ENCODE data around the gene ADARB1.

DNA sequence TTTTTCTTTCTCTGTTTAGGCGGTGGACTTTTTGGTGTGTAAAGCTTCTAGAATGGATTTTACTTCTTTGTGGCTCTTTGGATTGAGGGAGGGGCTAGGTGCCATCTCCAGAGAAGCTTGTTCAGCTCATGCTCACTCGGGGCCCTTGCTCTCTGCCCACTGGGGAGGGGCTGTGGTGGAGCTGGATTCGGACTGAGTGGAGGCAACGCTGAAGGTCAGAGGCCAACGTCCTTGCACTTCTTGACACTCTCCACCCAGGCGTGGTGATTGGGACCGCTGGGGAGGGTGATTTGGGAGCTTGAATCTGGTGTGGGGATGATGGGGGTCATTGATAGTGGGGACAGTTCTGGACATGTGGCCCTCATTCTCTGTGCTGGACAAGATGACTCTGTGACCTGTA lies 52.6 kb downstream of the ADARB1 start:
- TF ChIP-seq GABPA (IDR thresholded peaks at IDR 0.05; ENCODE audit: low read depth) = no peak
- no peak for TF ChIP-seq EP300 (IDR thresholded peaks at IDR 0.05; ENCODE audit: borderline replicate concordance in 1 of 2, low read depth in 1 of 2, low read length in 1 of 2)
- TF ChIP-seq POLR2AphosphoS5 (IDR thresholded peaks at IDR 0.05; ENCODE audit: low read depth, low read length) = no peak
- TF ChIP-seq, protein P1, sequence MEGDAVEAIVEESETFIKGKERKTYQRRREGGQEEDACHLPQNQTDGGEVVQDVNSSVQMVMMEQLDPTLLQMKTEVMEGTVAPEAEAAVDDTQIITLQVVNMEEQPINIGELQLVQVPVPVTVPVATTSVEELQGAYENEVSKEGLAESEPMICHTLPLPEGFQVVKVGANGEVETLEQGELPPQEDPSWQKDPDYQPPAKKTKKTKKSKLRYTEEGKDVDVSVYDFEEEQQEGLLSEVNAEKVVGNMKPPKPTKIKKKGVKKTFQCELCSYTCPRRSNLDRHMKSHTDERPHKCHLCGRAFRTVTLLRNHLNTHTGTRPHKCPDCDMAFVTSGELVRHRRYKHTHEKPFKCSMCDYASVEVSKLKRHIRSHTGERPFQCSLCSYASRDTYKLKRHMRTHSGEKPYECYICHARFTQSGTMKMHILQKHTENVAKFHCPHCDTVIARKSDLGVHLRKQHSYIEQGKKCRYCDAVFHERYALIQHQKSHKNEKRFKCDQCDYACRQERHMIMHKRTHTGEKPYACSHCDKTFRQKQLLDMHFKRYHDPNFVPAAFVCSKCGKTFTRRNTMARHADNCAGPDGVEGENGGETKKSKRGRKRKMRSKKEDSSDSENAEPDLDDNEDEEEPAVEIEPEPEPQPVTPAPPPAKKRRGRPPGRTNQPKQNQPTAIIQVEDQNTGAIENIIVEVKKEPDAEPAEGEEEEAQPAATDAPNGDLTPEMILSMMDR (IDR thresholded peaks at IDR 0.05) = no peak
- no peak for TF ChIP-seq FOSL2 (IDR thresholded peaks at IDR 0.05; ENCODE audit: borderline replicate concordance, low read depth)
- no peak for TF ChIP-seq EZH2phosphoT487 (IDR thresholded peaks at IDR 0.05; ENCODE audit: borderline replicate concordance, low read depth)
- TF ChIP-seq, protein P2, sequence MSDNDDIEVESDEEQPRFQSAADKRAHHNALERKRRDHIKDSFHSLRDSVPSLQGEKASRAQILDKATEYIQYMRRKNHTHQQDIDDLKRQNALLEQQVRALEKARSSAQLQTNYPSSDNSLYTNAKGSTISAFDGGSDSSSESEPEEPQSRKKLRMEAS (IDR thresholded peaks at IDR 0.05; ENCODE audit: low read depth) = no peak
